IMR-90 (cell line): ENCODE measurements around the gene KLHDC3. TPM values are rescaled to one million over a fixed set of nuclear protein-coding genes. Genes with fewer than 3 reads are reported as not detected.
A peak's percentile ranks its signal among the peaks of the same experiment; 100 is the strongest.

ENCODE experiments used
- ATAC-seq: fragments of 200-7000 bp; cut with Tn5 transposase; 2 replicates; pipeline ENCODE4 v1.9.1; 2020; ENCODE audit warnings: low read depth, mild to moderate bottlenecking, moderate library complexity
- BruUV-seq: library from RNA; stranded (reverse); fragments of 400-500 nt; replicated peaks from 2 replicates; lab custom pipeline; 2021; lab: Mats Ljungman, UMichigan
- CTCF ChIA-PET: fragments of 300-600 bp; formaldehyde crosslinking; extraction: SDS; loops from one replicate; lab custom pipeline; 2021; ENCODE audit warnings: antibody characterized with exemption; lab: Yijun Ruan, JAX
- POLR2A ChIA-PET: fragments of 300-600 bp; sonication (Branson Sonifier 250); formaldehyde crosslinking; loops from one replicate; lab custom pipeline; 2022; ENCODE audit warnings: antibody characterized with exemption; ENCODE audit not compliant: unreplicated experiment; lab: Charles Lee
- DNase-seq: peaks from one replicate; pipeline ENCODE4 v3.0.0; 2013
- H2AFZ ChIP-seq: replicated peaks from 2 replicates; pipeline ENCODE3; 2013; ENCODE audit warnings: low read length, mild to moderate bottlenecking; ENCODE audit not compliant: poor library complexity
- H2AK5ac ChIP-seq: 2 replicates; pipeline ENCODE4 v1.6.1; 2013; ENCODE audit warnings: low read depth, low read length, inconsistent platforms
- H2AK9ac ChIP-seq: replicated peaks from 2 replicates; pipeline ENCODE3; 2013; ENCODE audit warnings: mild to moderate bottlenecking, low read depth, low read length, moderate library complexity; ENCODE audit not compliant: poor library complexity
- H2BK120ac ChIP-seq: 2 replicates; pipeline ENCODE4 v1.6.1; 2013; ENCODE audit warnings: low read depth, low read length, inconsistent platforms
- H2BK15ac ChIP-seq: 3 replicates; pipeline ENCODE4 v1.6.1; 2013; ENCODE audit warnings: low read depth, low read length, inconsistent platforms
- H2BK20ac ChIP-seq: 2 replicates; pipeline ENCODE4 v1.6.1; 2013; ENCODE audit warnings: low read depth, mild to moderate bottlenecking, inconsistent platforms, low read length, moderate library complexity
- H2BK5ac ChIP-seq: 2 replicates; pipeline ENCODE4 v1.6.1; 2013; ENCODE audit warnings: mild to moderate bottlenecking, low read depth, low read length, inconsistent platforms; ENCODE audit not compliant: poor library complexity, severe bottlenecking
- H3K14ac ChIP-seq: replicated peaks from 2 replicates; pipeline ENCODE4 v1.6.1; 2013; ENCODE audit warnings: low read depth, low read length, inconsistent platforms
- H3K18ac ChIP-seq: 2 replicates; pipeline ENCODE4 v1.6.1; 2013; ENCODE audit warnings: low read depth, low read length, control low read depth
- H3K23ac ChIP-seq: 2 replicates; pipeline ENCODE4 v1.6.1; 2013; ENCODE audit warnings: low read depth, low read length, inconsistent platforms
- H3K27ac ChIP-seq: 2 replicates; pipeline ENCODE4 v1.5.1; 2013; ENCODE audit warnings: mild to moderate bottlenecking, control low read depth, low read length; ENCODE audit not compliant: insufficient read depth
- H3K27me3 ChIP-seq: 2 replicates; pipeline ENCODE4 v1.6.1; 2013; ENCODE audit warnings: low read length; ENCODE audit not compliant: control insufficient read depth, insufficient read depth
- H3K36me3 ChIP-seq: 2 replicates; pipeline ENCODE4 v1.6.1; 2013; ENCODE audit warnings: low read length, mixed read lengths; ENCODE audit not compliant: control insufficient read depth, insufficient read depth
- H3K4ac ChIP-seq: 2 replicates; pipeline ENCODE4 v1.6.1; 2013; ENCODE audit warnings: low read depth, low read length, inconsistent platforms
- H3K4me1 ChIP-seq: 2 replicates; pipeline ENCODE4 v1.6.1; 2013; ENCODE audit warnings: low read length, mixed read lengths; ENCODE audit not compliant: control insufficient read depth, insufficient read depth
- H3K4me2 ChIP-seq: 2 replicates; pipeline ENCODE4 v1.6.1; 2013; ENCODE audit warnings: low read depth, mild to moderate bottlenecking, control low read depth, low read length, moderate library complexity
- H3K4me3 ChIP-seq: 2 replicates; pipeline ENCODE4 v1.5.1; 2013; ENCODE audit warnings: low read depth, mild to moderate bottlenecking, control low read depth, low read length, moderate library complexity; ENCODE audit not compliant: insufficient read depth
- H3K56ac ChIP-seq: 2 replicates; pipeline ENCODE4 v1.6.1; 2013; ENCODE audit warnings: low read length, inconsistent platforms; ENCODE audit not compliant: insufficient read depth; ENCODE audit errors: extremely low read depth
- H3K79me1 ChIP-seq, 2 experiments: 2 replicates each; pipeline ENCODE4 v1.6.1; 2013; ENCODE audit warnings: low read length in 2 of 2, inconsistent platforms in 1 of 2, low read depth in 1 of 2
- H3K9ac ChIP-seq: 2 replicates; pipeline ENCODE4 v1.6.1; 2013; ENCODE audit warnings: low read depth, low read length, control low read depth
- H3K9me1 ChIP-seq: 2 replicates; pipeline ENCODE4 v1.6.1; 2013; ENCODE audit warnings: low read length, inconsistent platforms; ENCODE audit not compliant: insufficient read depth
- H3K9me3 ChIP-seq: 2 replicates; pipeline ENCODE4 v1.6.1; 2013; ENCODE audit warnings: low read length; ENCODE audit not compliant: control insufficient read depth, insufficient read depth
- H4K20me1 ChIP-seq: 2 replicates; pipeline ENCODE4 v1.6.1; 2013; ENCODE audit warnings: low read length, inconsistent platforms; ENCODE audit not compliant: insufficient read depth
- H4K5ac ChIP-seq: 2 replicates; pipeline ENCODE4 v1.6.1; 2013; ENCODE audit warnings: mild to moderate bottlenecking, low read depth, low read length, control low read depth
- H4K8ac ChIP-seq, 2 experiments: 2 replicates each; pipeline ENCODE4 v1.6.1; 2013; ENCODE audit warnings: low read depth in 2 of 2, low read length in 2 of 2, control low read depth in 1 of 2, inconsistent platforms in 1 of 2
- H4K91ac ChIP-seq: 2 replicates; pipeline ENCODE4 v1.6.1; 2013; ENCODE audit warnings: low read depth, low read length, inconsistent platforms; ENCODE audit not compliant: insufficient read depth
- CHD1 ChIP-seq: IDR thresholded peaks from 2 replicates; pipeline ENCODE4 v1.6.1; 2012; ENCODE audit warnings: low read depth, low read length, improper control_type of control experiment
- MAFK ChIP-seq: IDR thresholded peaks from 2 replicates; pipeline ENCODE4 v1.6.1; 2012; ENCODE audit warnings: low read depth, low read length, improper control_type of control experiment
- MAZ ChIP-seq: IDR thresholded peaks from 2 replicates; pipeline ENCODE4 v1.6.1; 2012; ENCODE audit warnings: low read depth, mild to moderate bottlenecking, low read length, improper control_type of control experiment, moderate library complexity, borderline replicate concordance
- NFE2L2 ChIP-seq: fragments of 150-350 bp; IDR thresholded peaks from 2 replicates; pipeline ENCODE4 v1.6.1; 2016; ENCODE audit warnings: low read depth, mild to moderate bottlenecking, low read length
- POLR2A ChIP-seq: IDR thresholded peaks from 2 replicates; pipeline ENCODE4 v1.6.1; 2012; ENCODE audit warnings: mild to moderate bottlenecking, low read depth, low read length
- RCOR1 ChIP-seq: IDR thresholded peaks from 2 replicates; pipeline ENCODE4 v1.6.1; 2012; ENCODE audit warnings: mild to moderate bottlenecking, low read length, improper control_type of control experiment; ENCODE audit not compliant: insufficient replicate concordance
- RFX5 ChIP-seq: IDR thresholded peaks from 2 replicates; pipeline ENCODE4 v1.8.0; 2012; ENCODE audit warnings: low read depth, mild to moderate bottlenecking, low read length, moderate library complexity
- WGBS, 2 experiments: methylation state at CpG; one replicate each; pipeline versions ENCODE4 v1.1.5 to v1.1.7; 2013; ENCODE audit warnings: missing lambda C conversion rate in 2 of 2; ENCODE audit not compliant: insufficient read length in 1 of 2; ENCODE audit errors: extremely low coverage in 2 of 2; 5-methylcytosine and 5-hydroxymethylcytosine counted together
- dilution Hi-C: fragments of 300-500 bp; cut with HindIII; formaldehyde crosslinking; loops from one replicate; pipeline ENCODE4 v1.14.3; 2018; ENCODE audit warnings: low sequenced_read_pairs; ENCODE audit not compliant: unreplicated experiment
- in situ Hi-C: fragments of 300-500 bp; cut with MboI; formaldehyde crosslinking; loops from 3 replicates; pipeline ENCODE4 v1.14.3; 2019; ENCODE audit warnings: low sequenced_read_pairs, inconsistent platforms, mixed read lengths
- intact Hi-C: fragments of 100-400 bp; cut with micrococcal nuclease; formaldehyde crosslinking; loops from 2 replicates; pipeline ENCODE4 v1.10.0; 2022
- polyA plus RNA-seq, 3 experiments: library from polyadenylated mRNA; depleted of rRNA; stranded (reverse); fragments of >200 nt; gene quantifications; 2 replicates each; pipeline ENCODE4 v1.2.3, GENCODE V29; 2012; ENCODE audit warnings: low replicate concordance in 1 of 3
- total RNA-seq: library from RNA; depleted of rRNA; stranded (reverse); fragments of >200 nt; gene quantifications from 2 replicates; pipeline ENCODE4 v1.2.3, GENCODE V29; 2012

Gene KLHDC3
- total and polyA plus RNA-seq, 2 of the 4 experiments (the other 2 are of a cell fraction): 57.1 to 76.0 TPM

DNA sequence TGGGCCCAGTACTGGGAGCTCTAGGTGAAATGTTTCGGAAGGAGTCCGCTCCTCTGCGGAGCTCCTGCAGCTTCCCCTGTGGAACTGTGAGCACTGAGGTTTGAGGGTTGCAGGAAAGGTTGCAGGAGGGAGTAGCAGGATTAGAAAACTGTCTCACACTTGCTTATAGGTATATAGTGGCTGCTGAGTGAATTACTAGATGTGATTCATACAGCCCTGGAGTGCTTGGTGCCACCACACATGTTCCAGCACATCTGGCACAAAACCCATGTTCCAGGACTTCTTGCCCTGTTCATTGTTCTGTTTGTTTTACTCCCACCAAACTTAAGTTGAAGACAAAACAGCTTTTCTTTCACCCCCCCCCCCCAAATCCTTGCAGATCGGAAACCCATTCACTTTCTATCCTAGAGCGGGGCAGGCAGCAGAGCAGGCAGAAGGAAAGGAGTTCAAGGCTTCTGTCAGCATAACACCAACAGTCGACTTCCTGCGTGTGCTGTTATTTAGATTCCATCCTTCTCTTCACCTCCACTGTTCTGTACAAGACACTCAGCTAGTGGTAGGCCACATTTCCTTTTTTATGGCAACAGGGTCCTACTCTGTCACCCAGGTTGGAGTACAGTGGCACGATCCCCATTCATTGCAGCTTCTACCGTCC is 34.4 kb upstream of the KLHDC3 start (continued):
- TF ChIP-seq RCOR1: no peak

DNA sequence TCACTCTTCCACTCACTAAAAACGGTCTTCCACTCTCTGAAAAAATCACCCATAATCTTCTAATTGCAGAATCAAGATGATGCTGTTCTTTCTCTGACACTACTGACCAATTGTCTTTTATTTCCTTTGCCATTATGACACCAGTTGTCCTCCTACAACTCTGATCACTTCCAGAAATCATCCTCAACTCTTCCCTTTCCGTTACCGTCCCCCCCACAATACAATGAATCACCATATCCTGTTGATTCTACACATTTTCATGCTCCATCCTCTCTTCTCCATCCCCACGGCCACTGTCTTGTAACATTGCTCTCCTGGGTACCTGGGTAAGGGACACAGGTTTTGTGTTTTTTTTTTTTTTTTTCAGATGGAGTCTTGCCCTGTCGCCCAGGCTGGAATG is 32.2 kb upstream of the KLHDC3 start:
- peaks cover 23% of the 10 kb centered on the region for H4K20me1 ChIP-seq
- no peak overlapping the region for H3K14ac ChIP-seq
- H4K8ac ChIP-seq: peak overlapping the region in 1 of 2 experiments; percentile 30; a peak in 1 of 4 replicates
- H2BK120ac ChIP-seq: peak overlapping the region; percentile 52; the same call in 1 of the 2 replicates
- no peak for ATAC-seq
- dilution Hi-C loops: no loop called here
- WGBS, 2 experiments: 65 to 100% methylated on average over 2 to 3 of the region's 5 CpGs
- H3K9me1 ChIP-seq: peaks cover 17% of the 10 kb centered on the region
- H3K4me3 ChIP-seq: no peak overlapping the region
- no peak overlapping the region for H2AFZ ChIP-seq
- H2BK5ac ChIP-seq: no peak overlapping the region
- no peak overlapping the region for H2BK15ac ChIP-seq
- no peak overlapping the region for H3K56ac ChIP-seq
- intact Hi-C loops: no loop called here
- H3K18ac ChIP-seq: no peak overlapping the region
- H3K4me1 ChIP-seq: peaks cover 8% of the 10 kb centered on the region
- ChIA-PET CTCF (no interaction called here), POLR2A (no interaction called here)
- 0 out of 2 replicates have a peak, but pooled peaks cover 2% of the 10 kb centered on the region for H3K36me3 ChIP-seq
- no peak overlapping the region for H3K27ac ChIP-seq
- H3K4me2 ChIP-seq: no peak overlapping the region
- H3K9me3 ChIP-seq: no peaks in the 10 kb centered on the region
- no TSS peak for BruUV-seq
- H3K9ac ChIP-seq: no peak overlapping the region
- H3K4ac ChIP-seq: peak overlapping the region; percentile 30; the same call in 1 of the 2 replicates
- no peak for DNase-seq
- H3K23ac ChIP-seq: peak overlapping the region; percentile 64; the same call in 1 of the 2 replicates
- H3K79me1 ChIP-seq: peaks cover 18 to 50% of the 10 kb centered on the region in 2 experiments
- peak overlapping the region; percentile 10; the same call in 1 of the 2 replicates for H2AK5ac ChIP-seq
- H3K27me3 ChIP-seq: no peaks in the 10 kb centered on the region
- 0 out of 2 replicates have a peak overlapping the region, but pooled peaks have one; percentile 6 for H4K91ac ChIP-seq
- no peak overlapping the region for H2AK9ac ChIP-seq
- in situ Hi-C loops: no loop called here
- TF ChIP-seq POLR2A (no peak), NFE2L2 (no peak), MAZ (no peak), CHD1 (no peak), RFX5 (no peak), MAFK (no peak)
- peak overlapping the region; percentile 42; the same call in 1 of the 2 replicates for H2BK20ac ChIP-seq
- no peak overlapping the region for H4K5ac ChIP-seq
